HG02885 (cell line): ENCODE results near the gene NAPB.
A peak's percentile ranks its signal among the peaks of the same experiment; 100 is the strongest.

Experiments
- ATAC-seq: cut with Tn5 transposase; IDR thresholded peaks from one replicate; pipeline ENCODE4 v1.9.1; 2021; ENCODE audit warnings: mild to moderate bottlenecking; ENCODE audit not compliant: unreplicated experiment, poor library complexity

NAPB gene

GRCh38 chr20:23440004-23440403, 18.7 kb upstream of the NAPB start:
- ATAC-seq, result no peak

GRCh38 chr20:23438661-23439060, 17.4 kb upstream of the NAPB start:
- ATAC-seq, result no peak

- no peak for ATAC-seq
These were observed 16.0 kb upstream of the NAPB start for GRCh38 chr20:23437126-23437899.

- ATAC-seq, result no peak
These were observed 15.4 kb upstream of the NAPB start for GRCh38 chr20:23436681-23437080.

- ATAC-seq, result no peak
These were observed 14.6 kb upstream of the NAPB start for GRCh38 chr20:23435626-23436539.

GRCh38 chr20:23434521-23435313, 13.4 kb upstream of the NAPB start:
- no peak for ATAC-seq

- no peak for ATAC-seq
These were observed 12.3 kb upstream of the NAPB start for GRCh38 chr20:23433628-23434027.

GRCh38 chr20:23425129-23425528, 3.8 kb upstream of the NAPB start:
- ATAC-seq, result no peak

GRCh38 chr20:23419995-23420901, 1.0 kb downstream of the NAPB start:
- ATAC-seq, result peak; percentile 32

- no peak for ATAC-seq
These were observed 1.7 kb downstream of the NAPB start for GRCh38 chr20:23419657-23419994.

GRCh38 chr20:23417861-23418260, 3.4 kb downstream of the NAPB start:
- ATAC-seq, result no peak

GRCh38 chr20:23415959-23416583, 5.2 kb downstream of the NAPB start:
- ATAC-seq, result no peak

- ATAC-seq, result no peak
These were observed 5.7 kb downstream of the NAPB start for GRCh38 chr20:23415555-23415954.

- no peak for ATAC-seq
These were observed 6.6 kb downstream of the NAPB start for GRCh38 chr20:23414526-23415188.

GRCh38 chr20:23413862-23414422, 7.3 kb downstream of the NAPB start:
- no peak for ATAC-seq

GRCh38 chr20:23412026-23412425, 9.3 kb downstream of the NAPB start:
- ATAC-seq, result no peak

- ATAC-seq, result no peak
These were observed 10.2 kb downstream of the NAPB start for GRCh38 chr20:23410916-23411695.

GRCh38 chr20:23409800-23410199, 11.5 kb downstream of the NAPB start:
- no peak for ATAC-seq
